ENCODE results near the gene EIF3D.

Gene EIF3D, protein sequence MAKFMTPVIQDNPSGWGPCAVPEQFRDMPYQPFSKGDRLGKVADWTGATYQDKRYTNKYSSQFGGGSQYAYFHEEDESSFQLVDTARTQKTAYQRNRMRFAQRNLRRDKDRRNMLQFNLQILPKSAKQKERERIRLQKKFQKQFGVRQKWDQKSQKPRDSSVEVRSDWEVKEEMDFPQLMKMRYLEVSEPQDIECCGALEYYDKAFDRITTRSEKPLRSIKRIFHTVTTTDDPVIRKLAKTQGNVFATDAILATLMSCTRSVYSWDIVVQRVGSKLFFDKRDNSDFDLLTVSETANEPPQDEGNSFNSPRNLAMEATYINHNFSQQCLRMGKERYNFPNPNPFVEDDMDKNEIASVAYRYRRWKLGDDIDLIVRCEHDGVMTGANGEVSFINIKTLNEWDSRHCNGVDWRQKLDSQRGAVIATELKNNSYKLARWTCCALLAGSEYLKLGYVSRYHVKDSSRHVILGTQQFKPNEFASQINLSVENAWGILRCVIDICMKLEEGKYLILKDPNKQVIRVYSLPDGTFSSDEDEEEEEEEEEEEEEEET

GRCh38 chr22:36528795-36529751, at the start of gene EIF3D:
TSS of gene EIF3D (minus strand) at chr22:36529166. CDS start at chr22:36526121, 3,045 bp downstream.
- DNase-seq: peak; percentile 83 to 99 (median 96)

GRCh38 chr22:36578619-36579018, 49.7 kb upstream of the EIF3D start:
- no peak for DNase-seq

GRCh38 chr22:36577019-36577418, 48.1 kb upstream of the EIF3D start:
- DNase-seq: no peak

- no peak for DNase-seq
Observed at GRCh38 chr22:36574728-36575127, 45.8 kb upstream of the EIF3D start.

DNA sequence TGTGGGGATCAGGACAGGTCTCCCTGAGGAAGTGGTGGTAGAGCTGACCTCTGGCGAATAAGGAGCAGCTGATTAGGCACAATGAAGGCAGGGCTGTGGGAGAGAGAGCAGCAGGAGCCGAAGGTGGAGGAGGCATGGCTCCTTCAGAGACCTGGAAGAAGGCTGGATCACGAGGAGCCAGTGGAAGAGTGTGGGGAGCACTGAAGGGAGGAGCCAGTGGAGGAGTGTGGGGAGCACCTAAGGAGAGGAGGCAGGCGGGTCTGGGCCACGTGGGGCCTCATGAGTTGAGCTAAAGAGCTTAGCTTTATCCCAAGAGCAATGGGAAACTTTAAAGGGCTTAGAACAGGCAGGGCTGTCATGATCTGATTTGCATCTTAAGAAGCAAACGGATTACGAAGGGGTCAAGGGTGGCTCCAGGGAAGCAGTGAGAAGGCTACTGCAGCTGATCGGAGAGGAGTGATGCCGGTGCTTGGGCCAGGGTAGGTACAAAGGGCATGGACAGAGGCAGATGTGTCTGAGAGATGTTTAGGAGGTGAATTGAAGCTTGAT, 44.9 kb upstream of the EIF3D start:
- no peak for DNase-seq

DNA sequence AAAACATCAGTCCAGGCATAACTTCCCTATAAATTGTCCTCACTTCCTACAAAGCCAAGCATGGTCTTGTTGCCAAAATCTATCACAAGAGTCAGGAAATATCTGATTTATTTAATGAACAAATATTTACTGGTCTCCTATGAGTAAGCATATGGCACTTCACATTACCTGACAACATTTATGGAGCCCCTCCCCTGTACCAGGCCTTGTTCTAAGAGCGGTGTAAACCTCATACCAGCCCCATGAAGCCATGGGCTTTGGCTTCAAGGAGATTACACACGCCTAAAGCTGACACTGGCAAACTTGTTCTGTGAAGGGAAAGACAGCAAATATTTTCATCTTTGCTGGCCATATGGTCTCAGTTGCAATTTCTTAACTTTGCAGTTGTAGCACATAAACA, 43.0 kb upstream of the EIF3D start:
- no peak for DNase-seq

DNA sequence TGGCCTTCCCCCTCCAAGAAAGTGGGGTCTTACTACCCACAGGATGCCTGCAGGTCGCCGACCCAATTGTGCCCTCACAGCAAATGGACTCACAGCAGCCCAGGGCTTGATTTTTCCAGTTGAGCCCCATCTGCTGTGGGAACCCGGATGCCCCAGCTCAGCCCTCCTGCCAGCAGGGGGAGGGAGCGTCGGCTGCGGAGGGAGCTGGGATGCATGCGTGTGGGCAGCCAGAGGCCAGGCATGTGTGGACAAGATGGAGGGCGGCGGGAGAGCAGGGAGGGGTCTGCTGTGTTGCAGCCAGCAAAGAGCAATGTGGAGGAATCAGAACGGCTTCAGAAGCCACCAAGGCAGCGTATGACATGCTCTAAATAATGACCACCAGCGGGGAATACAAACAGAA, 41.0 kb upstream of the EIF3D start:
- peak in 1 of 56 donors; percentile 10 for DNase-seq

- DNase-seq: no peak
Observed at GRCh38 chr22:36568846-36569245, 39.9 kb upstream of the EIF3D start.

- no peak for DNase-seq
Observed at GRCh38 chr22:36566720-36567119, 37.8 kb upstream of the EIF3D start.

DNA sequence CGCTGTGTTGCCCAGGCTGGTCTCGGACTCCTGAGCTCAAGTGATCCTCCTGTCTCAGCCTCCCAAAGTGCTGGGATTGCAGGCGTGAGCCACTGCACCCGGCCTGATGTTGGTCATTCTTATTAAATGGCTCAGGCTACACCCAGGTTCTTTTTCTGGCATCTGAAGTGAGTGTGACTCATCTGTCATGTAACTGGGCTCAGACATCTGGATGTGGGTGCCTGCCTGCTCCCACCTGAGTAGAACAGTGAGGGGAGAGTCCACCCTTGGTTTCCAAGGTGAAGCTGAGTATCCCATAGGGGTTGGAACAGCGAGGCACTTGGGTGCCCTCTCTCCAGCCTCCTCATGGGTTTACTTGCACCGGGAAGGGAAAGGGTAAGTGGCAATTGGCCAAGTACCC, 36.7 kb upstream of the EIF3D start:
- no peak for DNase-seq

GRCh38 chr22:36565159-36565507, 36.2 kb upstream of the EIF3D start:
- no peak for DNase-seq

GRCh38 chr22:36564422-36565158, 35.6 kb upstream of the EIF3D start:
- no peak for DNase-seq

GRCh38 chr22:36563898-36564297, 34.9 kb upstream of the EIF3D start:
- DNase-seq: no peak

DNA sequence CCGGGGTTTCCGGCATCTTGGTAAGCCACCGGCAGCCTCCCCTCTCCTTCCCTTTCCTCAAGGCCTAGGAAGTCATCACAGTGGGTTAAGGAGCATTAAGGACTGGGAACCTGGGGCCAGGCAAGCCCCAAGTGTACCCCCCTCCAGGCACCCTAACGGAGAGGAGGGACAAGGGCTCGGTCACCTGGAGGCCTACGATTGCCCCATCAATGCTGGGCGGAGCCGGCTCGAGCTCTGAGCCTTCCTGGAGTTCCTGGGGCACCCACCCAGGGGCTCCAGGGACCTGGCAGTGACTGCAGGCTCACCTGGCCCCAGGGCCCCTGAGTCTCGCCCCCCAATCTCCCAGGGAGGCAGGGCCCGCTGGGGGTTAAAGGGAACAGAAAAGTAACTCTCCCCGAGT, 34.5 kb upstream of the EIF3D start:
- no peak for DNase-seq

GRCh38 chr22:36563001-36563400, 34.0 kb upstream of the EIF3D start:
- DNase-seq: no peak

DNA sequence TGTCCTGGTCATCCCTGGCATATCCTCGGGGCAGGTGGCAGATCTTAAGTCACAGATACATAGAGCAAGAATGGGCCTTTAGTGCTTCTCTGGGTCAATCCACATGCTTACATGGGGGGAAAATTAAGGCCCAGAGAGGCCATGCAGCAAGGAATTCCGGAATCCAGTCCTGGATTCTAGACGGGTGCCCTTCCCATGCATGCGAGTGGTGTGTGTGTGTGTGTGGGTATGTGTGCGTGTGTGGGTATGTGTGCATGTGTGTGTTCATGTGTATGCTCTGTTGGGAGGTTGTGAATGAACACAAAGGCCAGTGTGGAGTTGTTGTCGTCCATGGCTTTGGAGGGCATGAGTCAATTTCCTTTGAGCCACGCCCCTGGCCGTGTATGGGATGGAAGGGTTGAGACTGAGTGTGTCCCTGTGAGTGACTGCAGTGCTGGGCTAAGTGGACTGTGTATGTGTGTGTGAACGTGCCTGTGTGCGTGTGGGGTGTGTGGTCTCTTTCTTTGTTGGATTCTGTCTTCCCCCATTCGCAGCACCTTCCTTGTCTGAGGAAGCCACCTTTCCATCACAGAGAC, 33.4 kb upstream of the EIF3D start:
- no peak for DNase-seq

DNA sequence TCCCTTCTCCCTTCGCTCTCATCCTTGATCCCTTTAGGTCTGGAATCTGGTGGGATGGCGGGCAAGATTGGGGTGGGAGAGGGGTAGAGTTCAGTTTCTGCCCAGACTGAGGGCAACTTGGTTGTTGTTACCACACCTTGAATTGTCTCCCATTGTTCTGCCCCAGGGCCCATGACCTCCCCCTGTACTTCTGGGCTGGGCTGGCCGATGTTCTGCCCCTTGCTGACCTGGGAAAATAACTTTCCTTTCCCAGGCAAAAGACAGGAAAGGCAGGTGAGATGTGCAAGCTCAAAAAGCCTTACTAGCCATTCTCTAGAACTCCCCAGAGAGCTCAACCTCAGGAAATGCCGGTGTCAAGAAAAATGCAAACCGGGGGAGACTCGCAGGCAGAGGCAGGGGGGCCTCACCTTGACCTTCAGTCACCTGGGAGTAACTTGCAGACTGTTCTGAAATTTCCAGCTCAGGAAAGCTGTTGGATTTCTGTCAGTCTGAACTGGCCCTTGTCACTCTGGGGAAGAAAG, 32.4 kb upstream of the EIF3D start:
- DNase-seq: no peak

- DNase-seq: no peak
Observed at GRCh38 chr22:36560001-36560400, 31.0 kb upstream of the EIF3D start.

- no peak for DNase-seq
Observed at GRCh38 chr22:36554098-36554497, 25.1 kb upstream of the EIF3D start.

DNA sequence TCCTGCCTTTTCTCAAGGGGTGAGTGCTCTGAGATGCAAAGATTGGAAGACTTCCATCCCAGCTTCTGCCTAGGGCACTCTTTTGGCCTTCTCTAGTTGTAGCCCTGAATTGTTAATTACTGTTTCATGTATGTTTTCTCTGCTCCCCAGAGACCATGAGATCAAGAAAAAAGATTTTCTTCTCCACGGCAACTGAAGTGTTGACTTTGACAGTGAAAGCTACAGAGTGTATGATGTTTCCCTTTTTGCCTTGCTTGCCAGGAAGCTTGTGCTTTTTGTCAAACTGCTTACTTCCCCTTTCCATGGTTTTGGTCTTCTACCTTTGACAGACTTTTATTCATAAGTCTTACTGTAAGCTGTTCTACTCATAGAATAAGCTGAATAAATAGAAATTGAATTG, 23.3 kb upstream of the EIF3D start:
- DNase-seq: no peak

Data from amygdala (tissue), 56 donors.